Upper lobe of left lung (tissue), 4 donors: ENCODE results near the gene DBH.

Experiments used
- CTCF ChIP-seq, 6 experiments: fragments of 450-650 bp in 4 of 6; fragments of 200-600 bp in 2 of 6; sonication (generic) in 2 of 6; IDR thresholded peaks; one replicate each; pipeline ENCODE4 v1.5.1; 2016 to 2019; ENCODE audit warnings: antibody characterized with exemption in 6 of 6
- EP300 ChIP-seq, 4 donors: sonication (generic); formaldehyde crosslinking; IDR thresholded peaks; one replicate each; pipeline ENCODE4 v1.5.1; 2017; ENCODE audit warnings: antibody characterized with exemption in 4 of 4, control low read depth in 2 of 4
- POLR2A ChIP-seq, 4 donors: fragments of 450-650 bp; IDR thresholded peaks; one replicate each; pipeline ENCODE4 v1.5.1; 2016 to 2017; ENCODE audit warnings: antibody characterized with exemption in 4 of 4, mild to moderate bottlenecking in 2 of 4
- POLR2AphosphoS5 ChIP-seq, 2 donors: sonication (generic); formaldehyde crosslinking; IDR thresholded peaks; one replicate each; pipeline ENCODE4 v1.5.1; 2017; ENCODE audit warnings: antibody characterized with exemption in 2 of 2

GRCh38 chr9:133670466-133670865 is 34.3 kb downstream of the DBH start:
- TF ChIP-seq POLR2AphosphoS5 (IDR thresholded peaks at IDR 0.05): no peak
- TF ChIP-seq CTCF (IDR thresholded peaks at IDR 0.05): no peak
- no peak for TF ChIP-seq POLR2A (IDR thresholded peaks at IDR 0.05)
- TF ChIP-seq EP300 (IDR thresholded peaks at IDR 0.05): no peak
